ENCODE measurements around the gene DPH3. TPM values are rescaled to one million over a fixed set of nuclear protein-coding genes. Genes with fewer than 3 reads are reported as not detected.

DPH3 gene
- polyA plus RNA-seq, 1 experiment: 11.4 TPM

GRCh38 chr3:16249886-16250285, 14.9 kb downstream of the DPH3 start:
- no peaks in the 10 kb centered on the region for H3K27me3 ChIP-seq (ENCODE audit: control insufficient read depth, insufficient read depth, low read length)
- ChIA-PET POLR2A (no interaction called here), CTCF (no interaction called here)
- no peak overlapping the region for H3K4me3 ChIP-seq (ENCODE audit: low read depth, low read length)
- no peaks in the 10 kb centered on the region for H3K36me3 ChIP-seq (ENCODE audit: control insufficient read depth, insufficient read depth, low read length)
- DNase-seq (ENCODE audit: low read depth): no peak
- TF ChIP-seq CTCF (IDR thresholded peaks at IDR 0.05; ENCODE audit: insufficient read depth, low read depth, low read length): no peak

GRCh38 chr3:16249336-16249735, 15.4 kb downstream of the DPH3 start:
- Histone ChIP-seq H3K36me3 (ENCODE audit: control insufficient read depth, insufficient read depth, low read length) (no peaks in the 10 kb centered on the region), H3K27me3 (ENCODE audit: control insufficient read depth, insufficient read depth, low read length) (no peaks in the 10 kb centered on the region), H3K4me3 (ENCODE audit: low read depth, low read length) (no peak overlapping the region)
- TF ChIP-seq CTCF (IDR thresholded peaks at IDR 0.05; ENCODE audit: insufficient read depth, low read depth, low read length): peak; percentile 60
- POLR2A ChIA-PET: no interaction called here
- CTCF ChIA-PET: interaction anchor here (0.6 to 2.5 kb wide), 8 partner anchors 8 to 437 kb away, joined by 3 to 26 read pairs (median 3); no protein-coding TSS in a partner anchor
- DNase-seq (ENCODE audit: low read depth): no peak

GRCh38 chr3:16248556-16248955, 16.2 kb downstream of the DPH3 start:
- ChIA-PET POLR2A (no interaction called here), CTCF (interaction anchor here (0.6 to 2.5 kb wide), 17 partner anchors 9 to 1046 kb away, joined by 3 to 26 read pairs (median 3); partner anchors contain the start of genes DPH3, GALNT15 and OXNAD1)
- Histone ChIP-seq H3K4me3 (ENCODE audit: low read depth, low read length) (no peak overlapping the region), H3K36me3 (ENCODE audit: control insufficient read depth, insufficient read depth, low read length) (no peaks in the 10 kb centered on the region), H3K27me3 (ENCODE audit: control insufficient read depth, insufficient read depth, low read length) (no peaks in the 10 kb centered on the region)
- DNase-seq (ENCODE audit: low read depth): no peak
- no peak for TF ChIP-seq CTCF (IDR thresholded peaks at IDR 0.05; ENCODE audit: insufficient read depth, low read depth, low read length)

- no peaks in the 10 kb centered on the region for H3K36me3 ChIP-seq (ENCODE audit: control insufficient read depth, insufficient read depth, low read length)
- TF ChIP-seq CTCF (IDR thresholded peaks at IDR 0.05; ENCODE audit: insufficient read depth, low read depth, low read length): peak; percentile 90
- ChIA-PET CTCF (interaction anchor here (0.6 to 2.5 kb wide), 18 partner anchors 11 to 1045 kb away, joined by 3 to 26 read pairs (median 4); partner anchors contain the start of genes DPH3, GALNT15 and OXNAD1), POLR2A (no interaction called here)
- H3K27me3 ChIP-seq (ENCODE audit: control insufficient read depth, insufficient read depth, low read length): no peaks in the 10 kb centered on the region
- peak; percentile 14 for DNase-seq (ENCODE audit: low read depth)
- no peak overlapping the region for H3K4me3 ChIP-seq (ENCODE audit: low read depth, low read length)
Observed at GRCh38 chr3:16247282-16248061, 17.3 kb downstream of the DPH3 start.

- no peak for DNase-seq (ENCODE audit: low read depth)
- no peaks in the 10 kb centered on the region for H3K27me3 ChIP-seq (ENCODE audit: control insufficient read depth, insufficient read depth, low read length)
- H3K36me3 ChIP-seq (ENCODE audit: control insufficient read depth, insufficient read depth, low read length): no peaks in the 10 kb centered on the region
- no peak for TF ChIP-seq CTCF (IDR thresholded peaks at IDR 0.05; ENCODE audit: insufficient read depth, low read depth, low read length)
- CTCF ChIA-PET: interaction anchor here (0.8 to 1.4 kb wide), 4 partner anchors 66 to 200 kb away, joined by 3 to 8 read pairs (median 4); no protein-coding TSS in a partner anchor
- no peak overlapping the region for H3K4me3 ChIP-seq (ENCODE audit: low read depth, low read length)
- POLR2A ChIA-PET: no interaction called here
Observed at GRCh38 chr3:16245609-16246008, 19.1 kb downstream of the DPH3 start.
